AG09309 (cell line): ENCODE measurements around the gene METTL21A.
"Not testable (repeated sequence)": the region's sequence is repeated elsewhere in the genome, so short reads cannot be mapped to it uniquely, and the experiment has no call there.

Experiments
- DNase-seq: peaks from one replicate; pipeline ENCODE4 v3.0.0-alpha.2; 2010; ENCODE audit warnings: low read depth
- H3K4me3 ChIP-seq: 2 replicates; pipeline ENCODE4 v1.5.1; 2011; ENCODE audit warnings: mild to moderate bottlenecking, low read depth, low read length, moderate library complexity; ENCODE audit not compliant: control insufficient read depth
- CTCF ChIP-seq: IDR thresholded peaks from 2 replicates; pipeline ENCODE4 v1.5.1; 2011; ENCODE audit warnings: mild to moderate bottlenecking, low read depth, low read length, inconsistent platforms; ENCODE audit not compliant: insufficient read depth, control insufficient read depth; ENCODE audit errors: missing control alignments

Gene METTL21A

DNA sequence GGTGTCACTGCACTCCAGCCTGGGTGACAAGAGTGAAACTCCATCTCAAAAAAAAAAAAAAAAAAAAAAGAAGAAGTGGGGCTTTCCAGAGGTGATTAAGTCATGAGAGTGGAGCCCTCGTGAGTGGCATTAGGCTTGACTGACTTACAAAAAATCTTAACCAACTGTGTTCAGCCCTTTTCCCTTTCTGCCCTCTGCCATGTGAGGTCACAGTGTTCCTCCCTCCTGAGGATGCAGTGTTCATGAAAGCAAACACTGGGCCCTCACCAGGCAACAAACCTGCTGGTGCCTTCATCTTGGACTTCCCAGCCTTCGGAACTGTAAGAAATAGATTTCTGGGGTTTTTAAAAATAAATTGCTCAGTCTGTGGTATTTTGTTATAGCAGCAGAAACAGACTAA lies 37.0 kb upstream of the METTL21A start:
- TF ChIP-seq CTCF, result no peak
- DNase-seq, result no peak
- no peak overlapping the region for H3K4me3 ChIP-seq

- TF ChIP-seq CTCF, result no peak
- no peak for DNase-seq
- H3K4me3 ChIP-seq, result no peak overlapping the region
These were observed 35.8 kb upstream of the METTL21A start for GRCh38 chr2:207660994-207661393.

DNA sequence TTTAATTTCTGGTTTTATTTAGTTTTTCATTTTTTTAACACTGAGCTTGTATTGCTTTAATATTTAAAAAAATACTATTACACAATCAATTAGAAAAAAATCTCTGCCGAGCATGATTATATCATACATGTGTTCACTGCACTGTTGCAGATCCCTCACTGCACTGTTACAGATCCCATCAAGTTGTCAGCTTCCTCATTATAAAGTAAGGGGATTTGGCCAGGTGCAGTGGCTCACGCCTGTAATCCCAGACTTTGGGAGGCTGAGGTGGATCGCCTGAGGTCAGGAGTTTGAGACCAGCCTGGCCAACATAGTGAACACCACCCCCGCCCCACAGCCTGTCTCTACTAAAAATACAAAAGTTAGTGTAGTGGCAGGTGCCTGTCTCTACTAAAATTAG lies 33.0 kb upstream of the METTL21A start:
- DNase-seq, result no peak
- TF ChIP-seq CTCF, result no peak
- no peak overlapping the region for H3K4me3 ChIP-seq

DNA sequence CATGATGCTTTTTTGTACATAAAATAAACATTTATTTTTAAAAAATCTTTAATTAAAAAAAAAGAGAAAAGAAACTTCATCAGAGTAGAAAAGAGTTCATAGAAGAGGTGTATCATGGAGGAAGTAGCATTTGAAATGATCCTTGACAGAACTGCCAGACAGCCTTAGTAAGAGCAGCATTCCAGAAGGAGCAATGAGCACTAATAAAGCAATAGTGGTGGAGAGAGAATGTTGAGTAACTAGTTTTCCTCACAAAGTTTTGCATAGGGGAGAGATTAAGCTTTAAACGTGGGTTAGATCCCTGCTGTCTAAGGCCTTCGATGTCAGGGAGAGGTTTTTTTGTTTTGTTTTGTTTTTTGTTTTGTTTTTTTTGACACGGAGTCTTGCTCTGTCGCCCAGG lies 29.8 kb upstream of the METTL21A start:
- no peak for TF ChIP-seq CTCF
- no peak overlapping the region for H3K4me3 ChIP-seq
- no peak for DNase-seq

DNA sequence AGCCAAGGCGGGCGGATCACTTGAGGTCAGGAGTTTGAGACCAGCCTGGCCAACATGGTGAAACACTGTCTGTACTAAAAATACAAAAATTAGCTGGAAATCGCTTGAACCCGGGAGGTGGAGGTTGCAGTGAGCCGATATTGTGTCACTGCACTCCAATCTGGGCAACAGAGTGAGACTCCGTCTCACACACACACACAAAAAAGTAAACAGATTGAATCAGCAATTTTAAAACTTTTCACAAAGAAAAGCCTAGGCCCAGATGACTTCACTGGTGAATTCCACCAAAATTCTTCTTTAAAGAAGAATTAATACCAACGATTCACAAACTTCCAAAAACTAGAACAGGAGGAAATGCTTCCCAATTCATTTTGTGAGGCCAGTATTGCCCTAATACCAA lies 21.4 kb upstream of the METTL21A start:
- H3K4me3 ChIP-seq, DNase-seq: not testable (repeated sequence)

GRCh38 chr2:207643892-207644291 lies 18.7 kb upstream of the METTL21A start:
- DNase-seq, result no peak
- H3K4me3 ChIP-seq, result no peak overlapping the region
- TF ChIP-seq CTCF, result no peak

DNA sequence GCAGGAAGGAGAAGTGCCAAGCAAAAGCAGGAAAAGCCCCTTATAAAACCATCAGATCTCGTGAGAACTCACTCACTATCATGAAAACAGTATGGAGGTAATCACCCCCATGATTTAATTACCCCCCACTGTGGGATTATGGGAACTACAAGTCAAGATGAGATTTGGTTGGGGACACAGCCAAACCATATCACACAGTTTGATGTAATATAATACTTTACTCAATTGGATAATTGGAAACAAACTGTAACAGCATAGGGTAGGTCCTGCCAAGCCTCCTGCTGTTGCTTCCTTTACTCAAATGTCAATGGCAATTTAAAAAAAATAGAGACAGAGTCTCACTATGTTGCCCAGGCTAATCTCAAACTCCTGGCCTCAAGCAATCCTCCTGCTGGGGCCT lies 15.5 kb upstream of the METTL21A start:
- H3K4me3 ChIP-seq, result no peak overlapping the region
- no peak for DNase-seq

More for the DNA sequence above, 15.5 kb upstream of the METTL21A start:
- TF ChIP-seq CTCF, result no peak
